Mesodermal cell (in vitro differentiated cells): ENCODE results near the gene PTGDR2.
"Not testable (repeated sequence)": the region's sequence is repeated elsewhere in the genome, so short reads cannot be mapped to it uniquely, and the experiment has no call there.

ENCODE experiments used
- H3K27ac ChIP-seq: 2 replicates; pipeline ENCODE4 v1.7.0; 2013; ENCODE audit warnings: mild to moderate bottlenecking, low read depth, low read length, moderate library complexity; ENCODE audit not compliant: severe bottlenecking
- H3K36me3 ChIP-seq: 2 replicates; pipeline ENCODE4 v1.7.1; 2013; ENCODE audit warnings: mild to moderate bottlenecking, low read length, moderate library complexity; ENCODE audit not compliant: control insufficient read depth, insufficient read depth
- H3K4me1 ChIP-seq: one replicate; pipeline ENCODE4 v1.7.1; 2013; ENCODE audit warnings: mild to moderate bottlenecking, low read length; ENCODE audit not compliant: insufficient read depth, control insufficient read depth, poor library complexity, severe bottlenecking
- H3K4me3 ChIP-seq: 2 replicates; pipeline ENCODE4 v1.7.0; 2013; ENCODE audit warnings: low read length, control low read depth, mild to moderate bottlenecking; ENCODE audit not compliant: insufficient read depth, poor library complexity, severe bottlenecking; ENCODE audit errors: extremely low read depth
- H3K9me3 ChIP-seq: 2 replicates; pipeline ENCODE4 v1.7.1; 2013; ENCODE audit warnings: mild to moderate bottlenecking, low read length, moderate library complexity; ENCODE audit not compliant: control insufficient read depth
- WGBS, 2 experiments: methylation state at CpG; one replicate each; pipeline ENCODE4 v1.1.5; 2013; ENCODE audit warnings: missing lambda C conversion rate in 2 of 2; ENCODE audit not compliant: insufficient coverage in 2 of 2; 5-methylcytosine and 5-hydroxymethylcytosine counted together

Gene PTGDR2

DNA sequence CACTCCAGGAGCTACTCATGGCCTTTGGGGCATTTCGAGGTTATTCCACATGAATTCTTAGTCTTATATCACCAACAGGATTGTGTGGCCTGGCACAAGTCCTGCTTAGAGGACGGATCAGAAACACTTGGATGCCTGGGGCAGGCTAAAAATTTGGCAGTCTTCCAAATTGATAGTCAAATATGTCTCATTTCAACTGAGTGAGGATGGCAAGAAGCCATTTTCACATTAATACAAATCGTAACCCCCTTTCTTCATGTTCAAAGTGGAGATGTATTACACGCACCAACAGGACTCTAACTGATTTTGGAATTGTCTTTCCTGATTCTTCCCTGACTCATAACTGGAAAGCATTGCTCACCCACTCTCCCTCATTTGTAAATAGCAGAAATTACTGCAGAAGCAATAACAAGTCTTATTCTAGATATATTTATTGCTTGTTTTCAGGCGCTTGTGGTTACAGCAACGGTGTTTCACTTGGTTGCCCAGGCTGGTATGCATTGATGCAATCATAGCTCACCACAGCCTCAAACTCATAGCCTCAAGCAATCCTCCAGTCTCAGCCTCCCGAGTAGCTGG, 24.2 kb downstream of the PTGDR2 start:
- no peaks in the 10 kb centered on the region for H3K9me3 ChIP-seq
- 67% methylated on average over 5 of the region's 7 CpGs for WGBS, 2 experiments

DNA sequence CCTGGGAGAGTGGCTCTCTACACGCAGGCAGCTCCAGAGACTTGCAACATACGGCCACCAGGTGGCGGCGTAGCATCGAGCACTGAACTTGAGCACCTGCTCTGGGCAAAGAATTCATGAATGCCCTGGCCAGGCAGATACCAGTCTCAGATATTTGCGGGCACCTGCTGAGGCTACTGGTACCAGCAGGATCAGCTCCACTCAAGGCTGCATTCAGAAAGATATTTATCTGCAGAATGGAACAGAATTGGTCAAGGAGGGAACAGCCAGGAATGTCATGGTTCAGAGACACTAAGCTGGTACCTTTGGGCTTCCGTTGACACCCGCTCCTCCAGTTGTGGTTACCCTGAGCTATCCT, 24.6 kb downstream of the PTGDR2 start:
- Histone ChIP-seq H3K4me3 (no peak overlapping the region), H3K27ac (no peak overlapping the region), H3K36me3 (no peaks in the 10 kb centered on the region), H3K9me3 (no peaks in the 10 kb centered on the region), H3K4me1 (peaks cover 3% of the 10 kb centered on the region)
- WGBS, 2 experiments: 21 to 23% methylated on average over 8 of the region's 8 CpGs

More for the DNA sequence above, 24.2 kb downstream of the PTGDR2 start:
- no peak overlapping the region for H3K27ac ChIP-seq
- no peak overlapping the region for H3K4me3 ChIP-seq
- no peaks in the 10 kb centered on the region for H3K36me3 ChIP-seq
- H3K4me1 ChIP-seq: peaks cover 3% of the 10 kb centered on the region

DNA sequence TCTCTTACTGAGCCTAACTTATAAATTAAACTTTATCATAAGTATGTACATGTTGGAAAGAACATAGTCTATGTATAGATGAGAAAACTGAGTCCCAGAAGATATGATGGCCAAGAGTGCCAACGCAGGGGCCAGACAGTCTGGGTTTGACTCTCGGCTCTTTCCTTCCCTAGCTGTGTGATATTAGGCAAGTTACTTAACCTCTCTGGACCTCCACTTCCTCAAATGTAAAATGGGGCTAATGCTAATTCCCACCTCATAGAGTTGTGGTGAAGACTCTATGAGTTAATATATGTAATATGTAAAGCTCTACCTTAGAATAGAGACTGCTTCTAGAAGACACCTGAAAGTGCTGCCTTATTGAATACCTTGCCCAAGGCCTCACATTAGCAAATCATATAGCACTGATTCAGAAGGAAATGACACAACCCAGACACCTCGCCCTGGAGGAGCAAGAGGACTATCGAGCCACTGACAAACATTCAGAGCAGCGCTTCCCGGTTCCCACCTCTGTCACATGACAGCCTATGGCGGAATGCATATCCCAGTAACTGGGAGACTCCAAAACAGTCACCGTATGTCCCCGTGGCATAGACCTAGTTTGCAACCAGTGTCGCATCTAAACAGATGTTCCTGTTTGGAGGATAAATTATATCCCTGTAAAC, 25.1 kb downstream of the PTGDR2 start:
- H3K9me3 ChIP-seq: no peaks in the 10 kb centered on the region
- 48 to 56% methylated on average over 9 of the region's 10 CpGs for WGBS, 2 experiments
- no peaks in the 10 kb centered on the region for H3K36me3 ChIP-seq
- peaks cover 1% of the 10 kb centered on the region for H3K4me1 ChIP-seq
- H3K27ac ChIP-seq: no peak overlapping the region
- no peak overlapping the region for H3K4me3 ChIP-seq

DNA sequence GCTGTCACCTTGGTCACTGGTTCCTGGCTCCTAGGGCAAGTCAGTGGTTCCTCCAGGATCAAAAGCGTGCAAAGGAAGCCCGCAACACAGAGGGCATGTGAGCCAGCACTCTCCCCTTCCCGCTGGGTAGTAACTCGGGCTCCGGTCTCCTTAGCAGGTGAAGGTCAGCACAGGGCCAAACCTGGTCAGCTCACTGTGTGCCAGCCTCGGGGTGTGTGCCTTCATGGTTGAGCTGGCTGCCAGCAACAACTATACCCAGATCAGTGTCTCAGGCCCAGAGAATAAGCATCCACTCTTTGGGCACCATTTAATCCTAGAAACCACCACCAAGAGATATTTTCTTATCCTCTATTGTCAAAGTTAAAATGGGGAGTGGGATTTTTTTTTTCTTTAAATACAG, 30.0 kb downstream of the PTGDR2 start:
- no peaks in the 10 kb centered on the region for H3K4me1 ChIP-seq
- no peaks in the 10 kb centered on the region for H3K9me3 ChIP-seq
- H3K27ac ChIP-seq: no peak overlapping the region
- WGBS, 2 experiments: 81 to 90% methylated on average over 5 to 6 of the region's 6 CpGs
- H3K4me3 ChIP-seq: no peak overlapping the region
- no peaks in the 10 kb centered on the region for H3K36me3 ChIP-seq

DNA sequence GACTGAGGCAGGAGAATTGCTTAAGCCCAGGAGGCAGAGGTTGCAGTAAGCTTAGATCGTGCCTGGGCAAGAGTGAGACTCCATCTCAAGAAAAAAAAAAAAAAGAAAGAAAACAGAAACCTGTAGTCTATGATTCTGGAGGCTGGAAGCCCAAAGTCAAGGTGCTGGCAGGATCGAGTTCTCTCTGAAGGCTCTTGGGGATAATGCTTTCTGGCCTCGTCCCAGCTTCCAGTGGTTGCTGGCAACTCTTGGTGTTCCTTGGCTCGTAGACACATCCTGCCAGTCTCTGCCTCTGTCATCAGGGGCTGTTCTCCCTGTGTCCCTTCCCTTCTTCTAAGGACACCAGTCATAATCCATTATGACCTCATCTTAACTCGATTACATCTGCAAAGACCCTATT, 30.6 kb downstream of the PTGDR2 start:
- Histone ChIP-seq H3K9me3 (no peaks in the 10 kb centered on the region), H3K4me1 (no peaks in the 10 kb centered on the region), H3K4me3 (no peak overlapping the region), H3K36me3 (no peaks in the 10 kb centered on the region), H3K27ac (no peak overlapping the region)
- 90 to 91% methylated on average over 5 of the region's 5 CpGs for WGBS, 2 experiments

DNA sequence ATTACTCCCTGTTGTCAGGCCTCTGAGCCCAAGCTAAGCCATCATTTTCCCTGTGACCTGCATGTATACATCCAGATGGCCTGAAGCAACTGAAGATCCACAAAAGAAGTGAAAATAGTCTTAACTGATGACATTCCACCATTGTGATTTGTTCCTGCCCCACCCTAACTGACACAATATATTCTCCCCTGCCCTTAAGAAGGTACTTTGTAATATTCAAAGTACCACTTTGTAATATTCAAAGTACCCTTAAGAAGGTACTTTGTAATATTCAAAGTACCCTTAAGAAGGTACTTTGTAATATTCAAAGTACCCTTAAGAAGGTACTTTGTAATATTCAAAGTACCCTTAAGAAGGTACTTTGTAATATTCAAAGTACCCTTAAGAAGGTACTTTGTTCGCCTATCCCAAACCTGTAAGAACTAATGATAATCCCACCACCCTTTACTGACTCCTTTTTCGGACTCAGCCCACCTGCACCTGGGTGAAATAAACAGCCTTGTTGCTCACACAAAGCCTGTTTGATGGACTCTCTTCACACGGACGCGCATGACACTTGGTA, 31.9 kb downstream of the PTGDR2 start:
- not testable (repeated sequence) for H3K9me3 ChIP-seq, H3K27ac ChIP-seq, H3K36me3 ChIP-seq, H3K4me3 ChIP-seq, H3K4me1 ChIP-seq
- 87 to 89% methylated on average over 5 of the region's 5 CpGs for WGBS, 2 experiments

DNA sequence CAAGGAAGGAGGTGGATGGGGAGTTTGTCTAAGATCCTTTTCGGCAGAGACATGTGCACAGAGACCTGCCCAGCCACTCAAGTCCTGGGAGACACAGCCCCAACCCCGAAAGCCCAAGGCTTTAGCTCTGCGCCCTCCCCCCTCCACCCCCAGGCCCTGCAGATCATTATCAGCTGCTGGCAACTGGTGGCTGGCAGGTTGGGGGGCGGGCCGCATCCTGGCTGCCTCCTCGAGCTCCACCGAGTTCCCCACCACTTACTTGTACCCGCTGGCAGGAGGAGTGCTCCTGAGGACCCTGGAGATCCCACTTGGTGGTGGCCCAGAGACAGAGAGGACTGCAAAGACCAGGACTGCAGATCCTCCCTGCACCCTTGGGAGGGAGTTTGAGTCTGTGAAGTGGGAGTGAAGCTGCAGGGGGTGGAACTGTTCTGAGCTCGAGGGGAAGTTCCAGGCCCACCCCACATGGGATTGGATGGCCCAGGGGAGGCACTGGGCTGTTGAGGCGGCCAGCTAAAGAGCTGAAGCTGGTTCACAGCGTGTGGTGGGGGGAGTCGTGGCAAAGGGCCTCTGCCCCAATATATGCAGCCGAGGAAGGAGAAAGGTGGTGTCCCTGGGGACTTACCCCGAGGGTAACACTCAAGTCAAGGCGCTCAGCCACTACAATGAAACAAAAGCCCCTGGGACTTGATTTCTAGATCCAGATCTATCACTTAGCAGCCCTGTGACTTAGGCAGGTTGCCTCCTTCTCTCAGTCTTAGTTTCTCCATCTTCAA, 33.7 kb downstream of the PTGDR2 start:
- WGBS, 2 experiments: 91 to 92% methylated on average over 6 to 9 of the region's 15 CpGs
- H3K27ac ChIP-seq: no peak overlapping the region
- H3K36me3 ChIP-seq: no peaks in the 10 kb centered on the region
- H3K4me1 ChIP-seq: no peaks in the 10 kb centered on the region
- H3K4me3 ChIP-seq: no peak overlapping the region
- H3K9me3 ChIP-seq: peaks cover 6% of the 10 kb centered on the region

DNA sequence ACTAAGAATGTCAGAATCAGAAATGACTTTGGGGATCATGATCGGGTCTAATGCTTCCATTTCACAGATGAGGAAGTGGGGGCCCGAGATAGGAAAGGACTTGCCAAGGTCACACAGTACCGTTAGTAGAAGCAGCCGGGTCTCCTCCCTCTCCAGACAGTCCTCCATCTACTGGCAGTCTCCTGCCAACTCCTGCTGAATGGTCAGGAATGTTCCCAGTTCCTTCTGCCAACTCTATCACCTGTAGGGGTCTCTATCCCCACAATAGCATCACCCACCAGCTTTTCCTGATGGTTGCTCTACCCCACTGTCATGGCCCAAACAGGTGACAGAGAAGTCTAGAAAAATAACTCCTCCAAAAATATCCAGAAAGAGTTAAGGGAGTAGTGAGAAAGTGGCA, 37.7 kb downstream of the PTGDR2 start:
- 68 to 87% methylated on average over 2 to 4 of the region's 4 CpGs for WGBS, 2 experiments
- no peak overlapping the region for H3K27ac ChIP-seq
- H3K36me3 ChIP-seq: no peaks in the 10 kb centered on the region
- no peak overlapping the region for H3K4me3 ChIP-seq
- peaks cover 13% of the 10 kb centered on the region for H3K9me3 ChIP-seq
- no peaks in the 10 kb centered on the region for H3K4me1 ChIP-seq

DNA sequence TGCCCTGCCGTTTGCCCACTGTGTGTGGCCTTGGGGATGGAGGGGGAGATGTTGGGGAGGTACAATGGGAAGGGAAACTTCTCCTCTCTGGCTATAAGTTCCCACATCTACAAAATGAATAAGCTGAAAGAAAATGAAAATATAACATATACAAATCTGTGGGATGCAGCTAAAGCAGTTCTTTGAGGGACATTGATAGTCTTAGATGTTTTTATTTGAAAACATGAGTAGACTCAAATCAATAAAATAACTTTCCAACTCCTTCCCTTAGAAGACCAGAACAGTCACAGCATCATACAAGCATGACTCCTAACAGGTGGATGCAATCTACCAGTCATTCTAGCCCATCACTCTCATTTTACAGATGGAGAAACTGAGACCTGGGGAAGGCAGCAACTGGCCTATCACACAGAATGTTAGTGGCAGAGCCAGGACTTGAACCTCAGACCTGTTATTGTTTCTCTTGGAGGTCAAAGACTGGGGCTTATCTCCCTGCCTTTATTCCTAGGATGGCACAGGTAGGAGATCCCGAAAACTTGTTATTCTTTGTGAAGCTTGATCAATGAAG, 39.1 kb downstream of the PTGDR2 start:
- Histone ChIP-seq H3K4me3 (no peak overlapping the region), H3K4me1 (no peaks in the 10 kb centered on the region), H3K9me3 (peaks cover 13% of the 10 kb centered on the region), H3K27ac (no peak overlapping the region), H3K36me3 (no peaks in the 10 kb centered on the region)
- WGBS, 2 experiments: 71 to 100% methylated on average over 1 of the region's 2 CpGs

DNA sequence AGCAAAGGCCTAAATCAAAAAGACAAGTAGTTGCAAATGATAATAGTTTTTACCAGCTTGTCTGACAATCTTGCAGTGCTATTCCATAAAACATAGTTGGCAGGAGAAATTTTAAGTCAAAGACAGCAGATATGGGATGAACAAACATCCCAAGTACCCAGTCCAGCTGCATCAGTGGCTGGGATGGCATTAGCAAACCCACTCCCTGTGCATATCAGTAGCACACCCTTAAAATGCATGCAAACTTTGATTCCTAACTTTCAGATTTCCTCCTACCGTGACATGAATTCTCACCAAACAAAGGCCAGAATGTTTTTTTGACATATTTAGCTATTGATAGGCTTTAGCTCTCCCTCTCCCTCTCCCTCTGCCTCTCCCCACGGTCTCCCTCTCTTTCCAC, 41.6 kb downstream of the PTGDR2 start:
- Histone ChIP-seq H3K36me3 (no peaks in the 10 kb centered on the region), H3K27ac (no peak overlapping the region), H3K4me3 (no peak overlapping the region), H3K4me1 (no peaks in the 10 kb centered on the region), H3K9me3 (peaks cover 13% of the 10 kb centered on the region)
- WGBS, 2 experiments: 65 to 86% methylated on average over 1 to 2 of the region's 2 CpGs
